Measurements from ENCODE around the gene DAZ1.
"Not testable (repeated sequence)": the region's sequence is repeated elsewhere in the genome, so short reads cannot be mapped to it uniquely, and the experiment has no call there.

The DAZ1 gene, protein sequence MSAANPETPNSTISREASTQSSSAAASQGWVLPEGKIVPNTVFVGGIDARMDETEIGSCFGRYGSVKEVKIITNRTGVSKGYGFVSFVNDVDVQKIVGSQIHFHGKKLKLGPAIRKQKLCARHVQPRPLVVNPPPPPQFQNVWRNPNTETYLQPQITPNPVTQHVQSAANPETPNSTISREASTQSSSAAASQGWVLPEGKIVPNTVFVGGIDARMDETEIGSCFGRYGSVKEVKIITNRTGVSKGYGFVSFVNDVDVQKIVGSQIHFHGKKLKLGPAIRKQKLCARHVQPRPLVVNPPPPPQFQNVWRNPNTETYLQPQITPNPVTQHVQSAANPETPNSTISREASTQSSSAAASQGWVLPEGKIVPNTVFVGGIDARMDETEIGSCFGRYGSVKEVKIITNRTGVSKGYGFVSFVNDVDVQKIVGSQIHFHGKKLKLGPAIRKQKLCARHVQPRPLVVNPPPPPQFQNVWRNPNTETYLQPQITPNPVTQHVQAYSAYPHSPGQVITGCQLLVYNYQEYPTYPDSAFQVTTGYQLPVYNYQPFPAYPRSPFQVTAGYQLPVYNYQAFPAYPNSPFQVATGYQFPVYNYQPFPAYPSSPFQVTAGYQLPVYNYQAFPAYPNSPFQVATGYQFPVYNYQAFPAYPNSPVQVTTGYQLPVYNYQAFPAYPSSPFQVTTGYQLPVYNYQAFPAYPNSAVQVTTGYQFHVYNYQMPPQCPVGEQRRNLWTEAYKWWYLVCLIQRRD

GRCh38 chrY:23198908-23199307 is at the start of gene DAZ1:
Gene DAZ1 (minus strand): TSS chrY:23199008. CDS start chrY:23198800, 208 bp downstream.
- not testable (repeated sequence) for DNase-seq

- DNase-seq: not testable (repeated sequence)
Measured at GRCh38 chrY:23219233-23219632, 20.4 kb upstream of the DAZ1 start, which contains the start of gene DAZ2. Gene DAZ2 (plus strand): TSS chrY:23219533. CDS start chrY:23219741, 208 bp downstream.

DNA sequence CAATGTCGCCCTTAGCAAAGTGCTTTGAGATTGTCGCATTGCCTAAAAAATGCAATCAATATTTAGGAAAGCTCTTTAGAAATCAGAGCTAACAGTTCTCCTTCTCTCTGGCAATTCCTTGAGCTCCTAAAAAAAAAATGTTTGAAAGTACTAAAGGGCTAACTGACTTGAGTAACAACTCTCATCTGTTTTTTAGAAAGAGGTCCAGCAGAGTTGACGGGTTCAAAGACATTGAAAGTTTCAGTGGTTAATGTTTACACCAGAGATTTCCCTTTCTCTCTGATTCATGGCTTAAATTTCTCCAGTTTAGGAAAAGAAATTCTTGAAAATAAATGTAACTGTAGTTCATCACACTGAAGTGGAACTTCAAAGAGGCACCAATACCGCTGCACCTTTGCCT is 11.9 kb upstream of the DAZ1 start:
- DNase-seq: not testable (repeated sequence)

- DNase-seq: not testable (repeated sequence)
Measured at GRCh38 chrY:23209802-23210495, 11.1 kb upstream of the DAZ1 start.

GRCh38 chrY:23207455-23207854 is 8.6 kb upstream of the DAZ1 start:
- not testable (repeated sequence) for DNase-seq

All from CD4-positive, alpha-beta T cell treated with Interleukin-12 subunit alpha and Interleukin-12 subunit beta, for 1 hour (primary cell).